Keratinocyte (primary cell): ENCODE measurements around the gene KCNG2.

Experiments
- CTCF ChIP-seq, 3 experiments: IDR thresholded peaks in 1 of 3; conservative IDR thresholded peaks in 1 of 3; optimal IDR thresholded peaks in 1 of 3; 2 replicates in 2 of 3; 3 replicates in 1 of 3; pipeline versions ENCODE3 to v1.5.1; 2011; ENCODE audit warnings: low read length in 3 of 3, mild to moderate bottlenecking in 3 of 3, moderate library complexity in 2 of 3, control low read depth in 1 of 3, inconsistent platforms in 1 of 3; ENCODE audit not compliant: insufficient read depth in 2 of 3; ENCODE audit errors: extremely low read depth in 1 of 3
- EZH2 ChIP-seq: IDR thresholded peaks from one replicate; pipeline ENCODE4 v1.6.1; 2012; ENCODE audit warnings: inconsistent platforms, mild to moderate bottlenecking, low read length, moderate library complexity

GRCh38 chr18:79851950-79852349 is 54.2 kb downstream of the KCNG2 start:
- TF ChIP-seq CTCF (optimal IDR thresholded peaks at IDR 0.05 in 1 of 3, IDR thresholded peaks at IDR 0.05 in 1 of 3, conservative IDR thresholded peaks at IDR 0.05 in 1 of 3; ENCODE audit: extremely low read depth in 1 of 3, insufficient read depth in 2 of 3, low read length in 3 of 3) (no peak), EZH2 (no peak)
